GM10847 (cell line): Measurements from ENCODE around the gene KRT13.

Source experiments
- POLR2A ChIP-seq: IDR thresholded peaks from 2 replicates; pipeline ENCODE4 v1.6.1; 2011; ENCODE audit not compliant: insufficient read length; ENCODE audit errors: extremely low read depth

KRT13 gene

DNA sequence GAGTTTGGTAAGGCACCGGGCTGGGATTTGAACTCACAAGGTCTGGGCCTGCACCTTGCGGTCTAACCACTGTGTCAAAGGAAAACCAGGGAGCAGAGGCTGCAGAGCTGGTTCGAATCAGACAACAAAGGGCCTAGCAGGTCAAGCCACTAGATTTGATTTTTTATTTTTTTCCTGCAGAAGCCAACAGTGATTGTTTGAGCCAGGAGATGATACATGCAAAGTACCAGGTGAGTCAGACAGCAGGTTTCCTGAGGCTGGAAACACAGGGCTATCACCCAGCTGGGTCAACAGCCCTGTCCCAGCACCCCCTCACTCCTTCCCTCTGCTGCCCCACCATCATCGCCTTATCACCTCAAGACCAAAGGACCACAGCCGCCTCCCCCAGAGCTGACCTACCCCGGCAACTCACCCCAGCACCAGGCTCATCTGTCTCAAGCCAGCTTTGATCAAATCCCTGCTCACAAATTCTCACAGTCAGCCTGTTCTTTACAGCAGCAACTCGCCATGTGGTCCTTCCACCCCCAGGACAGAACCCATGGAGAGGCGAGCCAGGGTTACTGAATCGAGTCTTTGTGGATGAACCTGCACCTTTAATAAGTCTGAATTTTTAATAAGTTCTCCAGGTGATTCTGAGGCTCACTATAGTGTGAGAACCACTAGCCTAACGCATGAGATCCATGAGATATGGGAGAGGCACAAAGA, 35.7 kb upstream of the KRT13 start:
- TF ChIP-seq POLR2A, result no peak

GRCh38 chr17:41539979-41540701, 34.7 kb upstream of the KRT13 start:
- TF ChIP-seq POLR2A, result no peak

DNA sequence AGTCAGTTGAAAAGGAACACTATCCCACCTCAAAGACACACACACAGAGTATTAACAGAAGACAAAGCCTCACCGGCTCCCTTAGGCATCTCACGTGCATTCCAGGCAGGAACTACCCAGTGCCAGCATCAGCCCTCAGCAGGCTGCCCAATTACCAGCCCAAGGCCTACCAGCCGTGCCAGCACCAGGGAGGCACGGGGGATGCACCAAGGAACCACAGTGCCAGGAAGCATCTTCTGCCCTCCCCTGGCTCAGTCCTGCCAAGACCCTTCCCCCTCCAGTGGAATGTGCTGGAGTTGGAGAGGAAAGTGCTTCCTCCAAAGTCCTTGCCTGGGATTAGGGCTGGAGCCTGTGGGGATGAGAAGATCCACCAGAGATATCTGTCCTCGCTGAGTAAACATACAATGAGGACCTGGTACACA, 33.7 kb upstream of the KRT13 start:
- TF ChIP-seq POLR2A, result no peak

GRCh38 chr17:41538565-41538991, 33.2 kb upstream of the KRT13 start:
- TF ChIP-seq POLR2A, result no peak

- TF ChIP-seq POLR2A, result no peak
Measured at GRCh38 chr17:41537990-41538389, 32.6 kb upstream of the KRT13 start.

- TF ChIP-seq POLR2A, result no peak
Measured at GRCh38 chr17:41537614-41537954, 32.2 kb upstream of the KRT13 start.

DNA sequence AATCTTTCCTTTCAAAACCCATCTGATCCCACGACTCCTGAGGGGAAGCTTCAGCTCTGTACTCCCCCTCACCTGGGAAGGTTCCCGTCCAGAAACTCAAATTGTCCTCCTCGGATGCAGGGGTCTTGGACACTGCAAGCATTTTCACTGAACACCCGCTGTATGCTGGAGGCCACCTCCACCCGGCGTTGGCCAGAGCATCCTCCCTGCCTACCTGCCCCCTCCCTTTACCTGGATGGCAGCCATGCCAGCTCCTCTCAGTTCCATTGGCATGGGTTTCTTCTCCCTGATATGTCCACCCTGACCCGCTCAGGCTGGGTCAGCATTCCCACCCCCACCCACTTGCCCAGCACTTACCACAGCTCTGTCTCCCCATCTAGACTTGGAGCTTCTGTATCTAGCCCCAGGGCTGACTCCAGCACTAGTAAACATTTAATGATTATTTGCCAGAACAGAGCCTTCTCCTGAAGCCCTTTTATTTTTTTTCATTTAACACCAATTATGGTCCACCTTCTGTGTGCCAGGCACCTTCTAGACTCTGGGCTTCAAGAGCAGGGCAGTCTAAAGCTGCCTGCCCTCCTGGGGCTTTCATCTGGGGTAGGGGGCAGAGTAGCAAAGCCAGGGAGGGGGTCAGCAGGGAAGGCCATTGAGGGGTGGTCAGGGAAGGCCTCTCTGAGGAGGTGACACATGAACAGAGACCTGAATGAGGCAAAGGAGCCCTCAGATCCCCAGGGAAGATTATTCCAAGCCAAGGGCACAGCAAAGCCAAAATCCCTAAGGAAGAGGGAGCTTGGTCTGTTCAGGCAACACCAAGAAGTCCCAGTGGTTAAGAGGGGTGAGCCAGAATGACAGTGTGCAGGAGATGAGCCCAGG, 31.6 kb upstream of the KRT13 start:
- no peak for TF ChIP-seq POLR2A

- no peak for TF ChIP-seq POLR2A
Measured at GRCh38 chr17:41535764-41536481, 30.5 kb upstream of the KRT13 start.

- TF ChIP-seq POLR2A, result no peak
Measured at GRCh38 chr17:41534899-41535546, 29.6 kb upstream of the KRT13 start.

- TF ChIP-seq POLR2A, result no peak
Measured at GRCh38 chr17:41533613-41534012, 28.2 kb upstream of the KRT13 start.

DNA sequence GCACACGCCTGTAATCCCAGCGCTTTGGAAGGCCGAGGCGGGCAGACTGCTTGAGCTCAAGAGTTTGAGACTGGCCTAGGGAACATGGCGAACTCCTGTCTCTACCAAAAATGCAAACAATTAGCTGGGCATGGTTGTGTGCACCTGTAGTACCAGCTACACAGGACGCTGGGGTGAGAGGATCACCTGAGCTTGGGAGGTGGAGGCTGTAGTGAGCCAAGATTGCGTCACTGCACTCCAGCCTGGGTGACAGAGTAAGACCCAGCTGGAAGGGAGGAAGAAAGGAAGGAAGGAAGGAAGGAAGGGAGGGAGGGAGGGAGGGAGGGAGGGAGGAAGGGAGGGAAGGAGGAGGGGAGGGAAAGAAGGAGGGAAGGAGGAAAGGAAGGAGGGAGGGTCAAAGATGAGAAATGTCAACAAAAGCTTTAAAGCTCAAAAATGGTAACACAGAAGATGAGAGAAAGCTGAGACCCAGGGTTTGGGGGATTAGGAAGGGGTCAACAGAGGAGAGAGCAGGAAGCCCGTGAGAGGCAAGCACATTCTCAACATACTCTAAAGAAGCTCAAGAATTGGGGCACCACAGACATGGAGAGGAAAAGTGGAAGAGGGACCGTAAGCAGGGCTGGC, 27.6 kb upstream of the KRT13 start:
- TF ChIP-seq POLR2A, result no peak

DNA sequence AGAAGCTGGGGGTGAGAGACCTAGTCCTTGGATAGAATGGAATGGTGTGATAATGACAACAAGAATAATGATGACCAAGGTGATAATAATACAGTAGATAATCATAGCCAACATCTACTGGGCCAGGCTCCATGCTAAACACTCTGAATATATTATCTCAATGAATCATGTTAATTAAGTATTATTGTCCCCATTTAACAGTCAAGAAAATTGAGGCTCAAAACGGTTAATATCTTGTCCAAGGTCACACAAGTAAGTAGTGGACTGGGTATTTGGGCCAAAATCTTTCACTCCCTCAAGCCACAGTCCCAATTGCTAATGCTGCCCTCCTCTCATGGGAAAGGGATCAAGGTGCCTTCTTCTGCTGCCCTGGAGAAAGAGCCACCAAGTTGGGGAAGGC, 26.6 kb upstream of the KRT13 start:
- no peak for TF ChIP-seq POLR2A

- no peak for TF ChIP-seq POLR2A
Measured at GRCh38 chr17:41530062-41531048, 24.9 kb upstream of the KRT13 start.
